Endothelial cell of umbilical vein (primary cell): ENCODE results near the gene PPP2R2C. TPM values are rescaled to one million over a fixed set of nuclear protein-coding genes. Genes with fewer than 3 reads are reported as not detected.

Experiments
- BruUV-seq: library from RNA; stranded (reverse); fragments of 400-500 nt; replicated peaks from 2 replicates; lab custom pipeline; 2021; lab: Mats Ljungman, UMichigan
- CTCF ChIA-PET: fragments of 300-600, 350-600 bp; sonication (Branson Sonifier 250); formaldehyde crosslinking; loops from one replicate; lab custom pipeline; 2021; ENCODE audit warnings: antibody characterized with exemption, inconsistent platforms; lab: Charles Lee
- POLR2A ChIA-PET: fragments of 300-600, 350-600 bp; sonication (Branson Sonifier 250); formaldehyde crosslinking; loops from one replicate; lab custom pipeline; 2021; ENCODE audit warnings: antibody characterized with exemption, inconsistent platforms; lab: Charles Lee
- DNase-seq: peaks from one replicate; pipeline ENCODE4 v3.0.0-alpha.2; 2011; ENCODE audit warnings: low read depth, low spot score
- FAIRE-seq: peaks from 2 replicates; lab custom pipeline; 2011; peaks lifted over from hg19 to GRCh38; lab: Jason Lieb, UNC
- H2AFZ ChIP-seq: 2 replicates; pipeline ENCODE4 v1.6.0; 2012; ENCODE audit warnings: low read depth, low read length, control low read depth, inconsistent platforms
- H3K27ac ChIP-seq: 2 replicates; pipeline ENCODE4 v1.5.1; 2011; ENCODE audit warnings: low read depth, mild to moderate bottlenecking, control low read depth, low read length, moderate library complexity; ENCODE audit not compliant: insufficient read depth
- H3K27me3 ChIP-seq, 2 experiments: 2 replicates each; pipeline versions ENCODE4 v1.6.0 to v1.6.1; 2011; ENCODE audit warnings: low read length in 2 of 2, mixed read lengths in 1 of 2; ENCODE audit not compliant: control insufficient read depth in 2 of 2, insufficient read depth in 2 of 2
- H3K36me3 ChIP-seq, 2 experiments: 2 replicates in 1 of 2; 3 replicates in 1 of 2; pipeline ENCODE4 v1.5.1; 2011; ENCODE audit warnings: low read length in 2 of 2, mild to moderate bottlenecking in 1 of 2, moderate library complexity in 1 of 2; ENCODE audit not compliant: control insufficient read depth in 2 of 2, insufficient read depth in 2 of 2; ENCODE audit errors: extremely low read depth in 1 of 2
- H3K4me1 ChIP-seq: 3 replicates; pipeline ENCODE4 v1.5.1; 2011; ENCODE audit warnings: mild to moderate bottlenecking, low read length; ENCODE audit not compliant: control insufficient read depth, insufficient read depth; ENCODE audit errors: extremely low read depth
- H3K4me2 ChIP-seq: 2 replicates; pipeline ENCODE4 v1.6.1; 2011; ENCODE audit warnings: low read length, control low read depth, mixed read lengths; ENCODE audit not compliant: insufficient read depth
- H3K4me3 ChIP-seq, 3 experiments: fragments of 200-600 bp in 1 of 3; sonication (generic), shearing (Covaris generic) in 1 of 3; replicated peaks in 1 of 3; 2 replicates each; pipeline ENCODE4 v1.5.1; 2011 to 2016; ENCODE audit warnings: control low read depth in 3 of 3, low read length in 3 of 3, mild to moderate bottlenecking in 2 of 3, inconsistent platforms in 1 of 3, low read depth in 1 of 3, moderate library complexity in 1 of 3; ENCODE audit not compliant: insufficient read depth in 1 of 3
- H3K79me2 ChIP-seq: 2 replicates; pipeline ENCODE4 v1.6.0; 2012; ENCODE audit warnings: low read length, inconsistent platforms; ENCODE audit not compliant: control insufficient read depth, insufficient read depth
- H3K9ac ChIP-seq: replicated peaks from 2 replicates; pipeline ENCODE3; 2011; ENCODE audit warnings: low read length, control low read depth; ENCODE audit not compliant: insufficient read depth; ENCODE audit errors: extremely low read depth
- H3K9me1 ChIP-seq: replicated peaks from 3 replicates; pipeline ENCODE4 v1.6.0; 2011; ENCODE audit warnings: mild to moderate bottlenecking, low read length; ENCODE audit not compliant: control insufficient read depth, insufficient read depth; ENCODE audit errors: extremely low read depth
- H3K9me3 ChIP-seq: replicated peaks from 2 replicates; pipeline ENCODE4 v1.5.1; 2012; ENCODE audit warnings: low read length, inconsistent platforms; ENCODE audit not compliant: control insufficient read depth, insufficient read depth
- H4K20me1 ChIP-seq: replicated peaks from 2 replicates; pipeline ENCODE3; 2011; ENCODE audit warnings: mild to moderate bottlenecking, low read length; ENCODE audit not compliant: control insufficient read depth, insufficient read depth; ENCODE audit errors: extremely low read depth
- CTCF ChIP-seq, 2 donors: IDR thresholded peaks; 1 replicate in 1 of 2; 2 replicates in 1 of 2; pipeline ENCODE4 v1.5.1; 2011; ENCODE audit warnings: low read length in 2 of 2, mild to moderate bottlenecking in 2 of 2, moderate library complexity in 2 of 2, control low read depth in 1 of 2, inconsistent platforms in 1 of 2, low read depth in 1 of 2; ENCODE audit not compliant: insufficient read depth in 1 of 2; ENCODE audit errors: extremely low read depth in 1 of 2
- EZH2 ChIP-seq: IDR thresholded peaks from 2 replicates; pipeline ENCODE4 v1.6.1; 2012; ENCODE audit warnings: borderline replicate concordance, low read depth, mild to moderate bottlenecking, moderate library complexity, low read length, inconsistent platforms; ENCODE audit not compliant: severe bottlenecking
- FOS ChIP-seq: IDR thresholded peaks from 2 replicates; pipeline ENCODE4 v1.6.1; 2011; ENCODE audit warnings: mild to moderate bottlenecking, low read length, moderate library complexity, borderline replicate concordance; ENCODE audit not compliant: insufficient read depth
- GATA2 ChIP-seq: IDR thresholded peaks from 2 replicates; pipeline ENCODE4 v1.7.0; 2011; ENCODE audit warnings: low read depth, mild to moderate bottlenecking, moderate library complexity, mixed read lengths, low read length; ENCODE audit not compliant: insufficient read length, insufficient read depth
- JUN ChIP-seq: IDR thresholded peaks from 2 replicates; pipeline ENCODE4 v1.6.1; 2011; ENCODE audit warnings: borderline replicate concordance, low read depth; ENCODE audit not compliant: insufficient read length, insufficient read depth
- MAX ChIP-seq: IDR thresholded peaks from 2 replicates; pipeline ENCODE4 v1.6.1; 2011; ENCODE audit not compliant: insufficient read depth, insufficient read length
- MYC ChIP-seq: IDR thresholded peaks from one replicate; pipeline ENCODE4 v1.6.1; 2011; ENCODE audit warnings: mild to moderate bottlenecking, low read depth, low read length
- POLR2A ChIP-seq: IDR thresholded peaks from 2 replicates; pipeline ENCODE4 v1.6.1; 2012; ENCODE audit warnings: low read depth, mild to moderate bottlenecking, control low read depth, low read length
- POLR2AphosphoS5 ChIP-seq: IDR thresholded peaks from 2 replicates; pipeline ENCODE4 v1.6.1; 2012; ENCODE audit warnings: low read depth, mild to moderate bottlenecking, control low read depth, low read length, moderate library complexity; ENCODE audit not compliant: insufficient read depth
- dilution Hi-C: fragments of 300-500 bp; cut with MboI; formaldehyde crosslinking; loops from one replicate; pipeline ENCODE4 v1.15.0; 2019; ENCODE audit warnings: low sequenced_read_pairs; ENCODE audit not compliant: extremely low pct_ligation_motif_present
- intact Hi-C: fragments of 100-400 bp; cut with micrococcal nuclease; formaldehyde crosslinking; loops from one replicate; pipeline ENCODE4 v1.10.0; 2022
- polyA plus RNA-seq, 4 experiments: library from polyadenylated mRNA; depleted of rRNA in 3 of 4; stranded (reverse) in 3 of 4; unstranded in 1 of 4; fragments of >200 nt; gene quantifications; 2 replicates each; pipeline versions ENCODE4 v1.2.1 to v1.2.3, GENCODE V29; 2011 to 2012; ENCODE audit warnings: missing spikeins in 1 of 4
- total RNA-seq: library from RNA; stranded (reverse); gene quantifications from 2 replicates; pipeline ENCODE4 v1.2.3, GENCODE V29; 2021

The PPP2R2C gene
- total and polyA plus RNA-seq, 2 donors (not counting 3 experiments of a cell fraction or from before 2014, with no cell fraction given) = 0.03 to 0.09 TPM

- BruUV-seq = no TSS peak
- POLR2A ChIA-PET = no interaction called here
- H3K79me2 ChIP-seq = no peaks in the 10 kb centered on the region
- CTCF ChIA-PET = no interaction called here
- no peak overlapping the region for H3K9ac ChIP-seq
- H3K27me3 ChIP-seq = peaks cover 28 to 32% of the 10 kb centered on the region in 2 experiments
- no peak overlapping the region for H3K4me3 ChIP-seq
- H2AFZ ChIP-seq = no peak overlapping the region
- H3K36me3 ChIP-seq = no peaks in the 10 kb centered on the region
- intact Hi-C loops (no loop called here), dilution Hi-C loops (no loop called here)
- no peaks in the 10 kb centered on the region for H3K9me3 ChIP-seq
- H4K20me1 ChIP-seq = peaks cover 3% of the 10 kb centered on the region
- no peaks in the 10 kb centered on the region for H3K9me1 ChIP-seq
- DNase-seq = no peak
- no peak for FAIRE-seq
- no peaks in the 10 kb centered on the region for H3K4me1 ChIP-seq
- TF ChIP-seq MYC = no peak
- TF ChIP-seq JUN = no peak
- TF ChIP-seq CTCF (IDR thresholded peaks at IDR 0.05; ENCODE audit: extremely low read depth in 1 of 2, insufficient read depth in 1 of 2, low read depth in 1 of 2, low read length in 2 of 2) = no peak
- TF ChIP-seq GATA2 = no peak
- no peak for TF ChIP-seq EZH2
- no peak for TF ChIP-seq POLR2AphosphoS5
- TF ChIP-seq POLR2A = no peak
- TF ChIP-seq MAX = no peak
- no peak for TF ChIP-seq FOS
- H3K4me2 ChIP-seq = no peak overlapping the region
- H3K27ac ChIP-seq = no peak overlapping the region
These were observed 4.0 kb downstream of the PPP2R2C start for GRCh38 chr4:6468376-6468775.
